Stimulated activated CD4-positive, alpha-beta T cell treated with anti-CD3 and anti-CD28 coated beads, Interleukin-15, amount 100 ng/mL, for 48 hours (primary cell): ENCODE data around the gene ARSG.
A peak's percentile ranks its signal among the peaks of the same experiment; 100 is the strongest.
"Not testable (repeated sequence)": the region's sequence is repeated elsewhere in the genome, so short reads cannot be mapped to it uniquely, and the experiment has no call there.

ENCODE experiments used
- DNase-seq, 2 donors: peaks; one replicate each; pipeline ENCODE4 v3.0.0-alpha.2; 2020; ENCODE audit warnings: low read depth in 2 of 2

The ARSG gene

GRCh38 chr17:68329331-68329730, 38.0 kb downstream of the ARSG start:
- no peak for DNase-seq

- not testable (repeated sequence) for DNase-seq
Measured at GRCh38 chr17:68331932-68332331, 40.6 kb downstream of the ARSG start.

- no peak for DNase-seq
Measured at GRCh38 chr17:68334393-68334792, 43.1 kb downstream of the ARSG start.

- DNase-seq: no peak
Measured at GRCh38 chr17:68341482-68341881, 50.2 kb downstream of the ARSG start.

- DNase-seq: no peak
Measured at GRCh38 chr17:68343976-68344375, 52.7 kb downstream of the ARSG start.

- no peak for DNase-seq
Measured at GRCh38 chr17:68344701-68345136, 53.4 kb downstream of the ARSG start.

- peak; percentile 62 to 70 for DNase-seq
Measured at GRCh38 chr17:68346448-68346847, 55.2 kb downstream of the ARSG start.

GRCh38 chr17:68347380-68347779, 56.1 kb downstream of the ARSG start:
- DNase-seq: no peak

- no peak for DNase-seq
Measured at GRCh38 chr17:68349157-68349556, 57.9 kb downstream of the ARSG start.

GRCh38 chr17:68351395-68351794, 60.1 kb downstream of the ARSG start:
- DNase-seq: no peak

GRCh38 chr17:68352041-68352440, 60.7 kb downstream of the ARSG start:
- DNase-seq: no peak

- DNase-seq: not testable (repeated sequence)
Measured at GRCh38 chr17:68352671-68353070, 61.4 kb downstream of the ARSG start.

- DNase-seq: no peak
Measured at GRCh38 chr17:68353111-68353521, 61.8 kb downstream of the ARSG start.

- DNase-seq: not testable (repeated sequence)
Measured at GRCh38 chr17:68354311-68354710, 63.0 kb downstream of the ARSG start.

- DNase-seq: not testable (repeated sequence)
Measured at GRCh38 chr17:68355108-68355507, 63.8 kb downstream of the ARSG start.

GRCh38 chr17:68356520-68356919, 65.2 kb downstream of the ARSG start:
- DNase-seq: peak; percentile 47 to 52

GRCh38 chr17:68356949-68357455, 65.7 kb downstream of the ARSG start:
- DNase-seq: no peak

GRCh38 chr17:68357886-68358285, 66.6 kb downstream of the ARSG start:
- no peak for DNase-seq

GRCh38 chr17:68359791-68360535, 68.7 kb downstream of the ARSG start:
- DNase-seq: no peak

GRCh38 chr17:68365469-68365868, 74.2 kb downstream of the ARSG start:
- no peak for DNase-seq

GRCh38 chr17:68368387-68368786, 77.1 kb downstream of the ARSG start:
- no peak for DNase-seq

GRCh38 chr17:68375566-68375965, 84.3 kb downstream of the ARSG start:
- DNase-seq: no peak

- not testable (repeated sequence) for DNase-seq
Measured at GRCh38 chr17:68376178-68376577, 84.9 kb downstream of the ARSG start.
